SW 1271 (cell line): ENCODE data around the gene CELA2A.
"Not testable (repeated sequence)": the region's sequence is repeated elsewhere in the genome, so short reads cannot be mapped to it uniquely, and the experiment has no call there.

Experiments used
- DNase-seq, 2 experiments: peaks; one replicate each; lab custom pipeline; 2025; lab: John Stamatoyannopoulos, UW

CELA2A gene

GRCh38 chr1:15444468-15445389 is 11.8 kb upstream of the CELA2A start:
- DNase-seq = no peak

GRCh38 chr1:15445390-15446122 is 11.0 kb upstream of the CELA2A start:
- no peak for DNase-seq

- DNase-seq = no peak
Observed at GRCh38 chr1:15446212-15446611, 10.3 kb upstream of the CELA2A start.

- no peak for DNase-seq
Observed at GRCh38 chr1:15448877-15449462, 7.6 kb upstream of the CELA2A start.

GRCh38 chr1:15449567-15449966 is 7.0 kb upstream of the CELA2A start:
- no peak for DNase-seq

- no peak for DNase-seq
Observed at GRCh38 chr1:15451014-15451722, 5.4 kb upstream of the CELA2A start.

- no peak for DNase-seq
Observed at GRCh38 chr1:15452216-15452615, 4.3 kb upstream of the CELA2A start.

GRCh38 chr1:15452866-15453571 is 3.5 kb upstream of the CELA2A start:
- DNase-seq = no peak

GRCh38 chr1:15453734-15454133 is 2.8 kb upstream of the CELA2A start:
- DNase-seq = no peak

GRCh38 chr1:15454256-15454655 is 2.3 kb upstream of the CELA2A start:
- no peak for DNase-seq

GRCh38 chr1:15455522-15455921 is 1.0 kb upstream of the CELA2A start:
- DNase-seq = no peak

- DNase-seq = no peak
Observed at GRCh38 chr1:15457585-15457984, 1.1 kb downstream of the CELA2A start.

GRCh38 chr1:15458388-15458787 is 1.9 kb downstream of the CELA2A start:
- not testable (repeated sequence) for DNase-seq

GRCh38 chr1:15459771-15460707 is 3.5 kb downstream of the CELA2A start:
- DNase-seq = no peak

GRCh38 chr1:15460708-15461095 is 4.2 kb downstream of the CELA2A start:
- DNase-seq = no peak

- not testable (repeated sequence) for DNase-seq
Observed at GRCh38 chr1:15463064-15463800, 6.7 kb downstream of the CELA2A start.

- DNase-seq = not testable (repeated sequence)
Observed at GRCh38 chr1:15463926-15464322, 7.4 kb downstream of the CELA2A start.

- DNase-seq = no peak
Observed at GRCh38 chr1:15465674-15466073, 9.1 kb downstream of the CELA2A start.

GRCh38 chr1:15466955-15467625 is 10.6 kb downstream of the CELA2A start:
- DNase-seq = not testable (repeated sequence)
